Stimulated activated CD4-positive, alpha-beta T cell treated with anti-CD3 and anti-CD28 coated beads, Interleukin-15, amount 100 ng/mL, for 48 hours (primary cell): Measurements from ENCODE around the gene LRTM2.
"Not testable (repeated sequence)": the region's sequence is repeated elsewhere in the genome, so short reads cannot be mapped to it uniquely, and the experiment has no call there.

Experiments used
- DNase-seq, 2 donors: peaks; one replicate each; pipeline ENCODE4 v3.0.0-alpha.2; 2020; ENCODE audit warnings: low read depth in 2 of 2

The LRTM2 gene

DNA sequence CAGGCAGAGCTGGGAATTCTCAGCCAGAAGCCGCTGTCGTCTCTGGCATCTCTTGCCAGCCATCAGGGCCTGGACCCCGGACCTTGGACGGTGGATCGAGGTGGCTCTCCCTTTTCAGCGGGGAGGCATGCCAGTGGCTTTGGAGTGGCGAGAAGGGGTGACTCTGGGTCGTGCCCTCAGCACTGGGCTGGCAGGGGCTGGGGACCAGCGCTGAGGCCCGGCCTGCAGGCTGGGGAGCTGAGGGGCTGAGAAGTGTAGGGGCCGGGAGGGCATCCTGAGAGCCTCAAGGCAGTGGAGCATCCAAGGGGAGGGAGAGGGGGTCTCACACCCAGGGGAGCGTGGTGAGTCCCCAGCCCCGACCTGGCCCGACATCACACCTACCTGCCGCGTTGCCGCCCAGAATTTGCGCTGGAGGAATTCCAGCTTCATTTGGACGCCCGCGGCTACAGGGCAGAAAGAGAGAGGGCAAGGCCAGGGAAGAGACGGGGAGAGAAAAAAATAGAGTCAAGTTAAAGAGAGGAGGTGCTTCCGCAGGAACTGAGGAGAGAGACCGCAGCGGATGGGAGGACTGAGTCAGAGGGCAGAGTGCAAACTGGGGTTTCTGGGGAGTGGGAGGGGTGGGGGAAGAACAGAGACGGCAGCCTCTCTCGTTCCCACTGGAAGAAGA, 9.0 kb upstream of the LRTM2 start:
- no peak for DNase-seq

DNA sequence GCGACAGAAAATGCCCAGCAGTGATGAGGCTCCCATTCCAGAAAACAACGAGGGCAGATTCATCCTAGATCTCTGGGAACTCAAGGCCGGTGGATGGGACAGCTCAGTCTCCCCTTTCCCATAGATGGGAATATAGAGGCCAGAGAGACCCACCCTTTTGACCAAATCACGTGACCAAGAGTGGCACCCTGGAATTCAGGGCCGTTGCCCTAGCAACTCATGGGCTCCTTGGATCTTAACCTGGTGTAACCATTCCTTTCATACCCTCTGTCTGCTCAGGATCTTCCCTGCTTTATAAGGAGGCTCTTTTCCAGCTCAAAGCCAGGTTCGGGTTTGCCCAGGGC, 8.4 kb upstream of the LRTM2 start:
- no peak for DNase-seq

- DNase-seq = no peak
Observed at GRCh38 chr12:1812650-1813302, 7.6 kb upstream of the LRTM2 start.

- no peak for DNase-seq
Observed at GRCh38 chr12:1814266-1814665, 6.1 kb upstream of the LRTM2 start.

- DNase-seq = no peak
Observed at GRCh38 chr12:1815108-1815507, 5.3 kb upstream of the LRTM2 start.

DNA sequence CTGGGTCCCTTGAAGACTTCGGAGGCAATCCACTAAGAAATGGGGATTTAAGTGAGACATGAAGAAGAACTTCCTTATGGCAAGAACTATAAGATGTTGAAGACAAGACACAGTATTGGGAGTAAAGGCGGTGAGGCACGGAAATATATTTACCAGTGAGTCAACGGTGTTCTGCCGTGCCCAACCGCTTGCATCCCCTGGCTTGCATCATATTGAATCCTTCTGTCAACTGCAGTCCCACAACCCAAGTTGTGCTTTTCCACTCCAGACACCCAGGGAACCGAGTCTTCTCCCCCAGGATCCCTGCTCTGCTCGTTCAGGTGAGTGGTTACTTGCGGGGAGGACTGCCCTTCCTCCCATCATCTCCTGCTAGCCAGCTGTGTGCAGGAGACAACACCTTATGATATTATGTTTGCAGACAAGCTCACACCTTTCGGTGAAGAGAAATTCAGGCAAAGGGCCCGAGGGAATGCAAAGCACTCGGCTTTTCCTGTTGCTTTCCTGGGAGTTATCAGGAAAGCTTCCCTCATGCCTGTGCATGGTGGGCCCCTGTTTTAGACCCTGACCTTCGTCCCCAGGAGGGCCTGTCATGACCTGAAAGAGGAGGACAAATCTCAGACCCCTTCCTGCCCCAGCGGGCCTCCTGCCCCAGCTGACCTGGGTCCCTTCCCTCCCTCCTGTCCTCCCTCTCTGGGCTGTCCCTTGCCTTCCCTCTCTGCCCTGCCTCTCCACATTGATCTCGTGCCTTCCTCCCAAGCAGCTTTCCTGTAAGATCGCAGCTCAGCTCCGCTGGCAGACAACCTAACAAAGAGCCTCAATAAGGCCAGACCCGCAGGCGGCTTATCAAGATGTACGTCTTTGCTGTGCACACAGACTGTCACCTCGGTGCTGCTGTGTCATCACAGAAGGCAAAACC, 4.3 kb upstream of the LRTM2 start:
- DNase-seq = no peak

GRCh38 chr12:1816730-1817348, 3.5 kb upstream of the LRTM2 start:
- no peak for DNase-seq

- not testable (repeated sequence) for DNase-seq
Observed at GRCh38 chr12:1817928-1818327, 2.4 kb upstream of the LRTM2 start.

DNA sequence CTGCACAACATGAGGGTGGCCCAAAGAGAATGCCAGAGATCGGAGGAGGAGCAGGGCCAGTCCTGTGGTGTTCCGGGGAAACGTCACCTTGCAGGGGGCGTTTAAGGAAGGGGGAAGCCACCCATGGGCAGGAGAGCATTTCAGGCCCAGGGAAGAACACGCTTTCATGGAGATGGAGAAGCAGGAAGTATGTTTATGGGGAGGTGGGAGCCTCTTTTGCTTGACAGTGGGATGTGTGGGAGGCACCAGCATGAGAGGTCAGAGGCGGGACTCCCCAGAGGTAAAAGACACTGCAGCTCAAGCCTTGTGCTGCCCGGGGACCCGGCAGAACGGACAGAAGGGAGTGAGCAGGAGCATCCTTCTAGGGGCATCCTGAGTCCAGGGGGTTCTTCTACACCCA, 1.3 kb upstream of the LRTM2 start:
- no peak for DNase-seq

DNA sequence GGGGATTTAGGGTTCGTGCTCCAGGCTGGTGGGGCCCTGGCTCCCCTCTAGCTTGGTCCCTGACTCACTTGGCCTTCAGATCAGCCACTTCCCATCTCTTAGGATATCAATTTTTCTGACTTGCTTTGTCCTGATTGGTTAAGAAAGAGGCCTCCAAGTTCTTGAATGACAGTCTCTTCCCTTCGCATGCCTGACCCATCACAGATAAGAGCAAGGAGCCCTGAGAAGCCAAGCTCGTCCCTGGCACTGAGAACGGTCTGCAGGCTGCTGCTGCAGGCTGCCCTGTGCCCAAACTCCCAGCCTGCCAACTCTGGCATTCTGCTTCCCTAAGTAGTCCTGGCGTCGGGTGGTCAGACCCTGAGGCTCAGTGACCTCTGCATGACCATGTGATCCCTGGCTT, 794 bp upstream of the LRTM2 start:
- no peak for DNase-seq

DNA sequence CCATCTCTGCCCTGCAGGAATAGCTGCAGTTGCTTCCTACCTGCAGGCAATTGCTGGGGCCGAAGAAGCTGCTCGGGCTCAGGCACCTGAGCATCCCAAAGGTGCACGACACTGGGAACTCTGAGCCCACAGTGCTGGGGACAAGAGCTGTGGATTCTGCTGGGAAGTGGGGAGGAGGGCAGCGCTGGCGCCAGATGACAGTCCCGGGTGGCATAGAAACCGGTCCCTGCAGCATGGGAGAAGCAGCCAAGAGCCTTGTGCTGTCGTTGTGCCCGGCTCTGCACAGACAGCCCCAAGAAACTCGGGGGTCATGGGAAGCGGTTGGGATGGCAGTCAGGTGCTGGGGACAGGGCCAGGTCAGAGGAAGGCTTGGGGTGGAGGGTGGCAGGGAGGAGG, 529 bp downstream of the LRTM2 start:
- no peak for DNase-seq

GRCh38 chr12:1821805-1822204, 1.4 kb downstream of the LRTM2 start:
- DNase-seq = no peak

- DNase-seq = no peak
Observed at GRCh38 chr12:1822699-1823098, 2.3 kb downstream of the LRTM2 start.

DNA sequence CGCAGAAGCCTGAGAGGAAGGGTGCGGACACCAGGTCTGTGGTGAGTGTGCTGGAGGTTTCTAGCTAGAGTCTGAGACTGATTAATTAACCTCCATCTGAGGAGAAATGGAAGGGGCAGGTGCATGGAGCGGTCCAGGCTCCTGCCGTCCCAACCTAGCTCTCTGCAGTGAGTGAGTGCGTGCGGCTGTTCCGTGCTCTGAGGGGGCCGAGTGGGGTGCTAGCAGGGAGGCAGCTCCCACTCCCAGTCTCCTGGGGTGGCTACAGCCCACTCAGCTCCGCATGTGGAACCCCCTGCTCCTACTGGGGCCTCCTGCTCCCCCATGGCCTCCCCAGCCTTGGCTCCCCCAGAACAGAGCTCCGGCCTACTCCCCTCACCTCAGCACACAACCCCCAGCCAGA, 2.9 kb downstream of the LRTM2 start:
- DNase-seq = no peak

DNA sequence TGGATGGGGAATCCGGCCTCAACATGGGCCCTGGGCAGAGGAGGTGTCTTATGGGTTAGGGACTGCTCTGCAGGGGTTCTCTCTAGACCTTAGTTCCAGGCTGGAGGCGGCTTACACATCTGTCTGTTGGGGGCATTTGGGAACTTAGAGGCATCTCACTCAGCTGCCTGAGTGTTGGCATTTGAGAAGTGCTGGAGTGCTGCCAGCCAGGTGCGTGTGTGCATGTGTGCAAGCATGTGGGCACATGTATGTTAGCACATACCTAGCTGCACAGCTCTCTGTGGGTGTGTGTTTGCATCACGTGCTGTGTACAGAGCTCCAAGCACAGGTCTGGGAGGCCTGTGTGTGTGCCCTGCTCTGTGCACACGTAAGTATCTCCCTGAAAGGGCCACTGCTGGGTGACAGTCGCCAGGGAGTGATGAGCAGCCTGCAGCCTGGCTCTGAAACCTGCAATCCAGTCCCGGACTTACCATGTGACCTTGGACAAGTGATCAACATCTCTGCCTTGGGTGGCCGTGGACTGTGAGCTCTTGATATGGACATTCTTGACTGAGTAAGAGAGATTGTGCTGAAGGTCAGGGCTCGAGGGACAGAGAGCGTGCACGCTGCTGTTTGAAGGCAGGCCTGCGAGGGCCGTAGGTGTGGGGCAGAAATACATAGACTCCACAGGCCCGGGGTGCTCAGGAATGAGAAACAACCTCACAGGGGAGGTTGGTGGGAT, 5.2 kb downstream of the LRTM2 start:
- DNase-seq = no peak

- no peak for DNase-seq
Observed at GRCh38 chr12:1826401-1826800, 6.0 kb downstream of the LRTM2 start.

DNA sequence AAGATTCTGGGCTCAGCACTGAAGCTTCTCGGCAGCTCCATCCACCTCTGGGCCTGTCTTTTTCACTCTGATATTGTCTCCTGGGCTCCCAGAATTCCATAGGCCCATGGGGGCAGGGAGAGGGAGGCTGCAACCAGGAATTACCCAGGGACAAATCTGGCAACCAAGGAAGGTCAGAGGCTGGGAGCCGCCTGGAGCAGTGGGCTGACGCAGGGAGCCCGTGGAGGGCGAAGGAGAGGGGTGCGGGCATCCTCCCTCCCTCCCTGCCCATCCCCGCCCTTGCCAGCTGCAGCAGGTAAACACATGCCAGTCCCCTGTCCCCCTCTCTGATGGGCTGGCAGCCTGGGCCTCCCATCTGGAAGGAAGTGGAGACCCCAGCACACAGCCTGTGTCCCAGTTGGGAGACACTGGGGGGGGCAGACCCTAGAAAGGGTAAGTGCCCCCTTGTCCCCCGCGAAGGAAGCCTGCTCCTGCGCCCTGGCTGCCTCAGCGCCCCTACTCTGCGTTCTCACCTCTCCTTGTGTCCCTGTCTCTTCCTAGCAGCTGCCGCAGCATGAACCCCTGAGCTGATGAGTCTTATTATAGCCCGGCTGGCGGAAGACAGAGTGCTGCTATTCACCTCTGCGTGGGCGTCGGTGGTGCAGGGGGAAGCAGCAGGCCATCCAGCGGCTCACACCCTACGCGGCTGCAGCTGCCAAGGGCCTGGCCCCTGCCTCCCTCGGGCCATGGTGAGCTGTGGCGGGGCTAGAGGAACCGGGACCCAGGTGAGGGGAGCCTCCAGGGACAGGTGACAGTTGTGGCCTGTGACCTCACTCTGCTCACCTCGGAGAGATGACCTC, 6.7 kb downstream of the LRTM2 start:
- DNase-seq = no peak

DNA sequence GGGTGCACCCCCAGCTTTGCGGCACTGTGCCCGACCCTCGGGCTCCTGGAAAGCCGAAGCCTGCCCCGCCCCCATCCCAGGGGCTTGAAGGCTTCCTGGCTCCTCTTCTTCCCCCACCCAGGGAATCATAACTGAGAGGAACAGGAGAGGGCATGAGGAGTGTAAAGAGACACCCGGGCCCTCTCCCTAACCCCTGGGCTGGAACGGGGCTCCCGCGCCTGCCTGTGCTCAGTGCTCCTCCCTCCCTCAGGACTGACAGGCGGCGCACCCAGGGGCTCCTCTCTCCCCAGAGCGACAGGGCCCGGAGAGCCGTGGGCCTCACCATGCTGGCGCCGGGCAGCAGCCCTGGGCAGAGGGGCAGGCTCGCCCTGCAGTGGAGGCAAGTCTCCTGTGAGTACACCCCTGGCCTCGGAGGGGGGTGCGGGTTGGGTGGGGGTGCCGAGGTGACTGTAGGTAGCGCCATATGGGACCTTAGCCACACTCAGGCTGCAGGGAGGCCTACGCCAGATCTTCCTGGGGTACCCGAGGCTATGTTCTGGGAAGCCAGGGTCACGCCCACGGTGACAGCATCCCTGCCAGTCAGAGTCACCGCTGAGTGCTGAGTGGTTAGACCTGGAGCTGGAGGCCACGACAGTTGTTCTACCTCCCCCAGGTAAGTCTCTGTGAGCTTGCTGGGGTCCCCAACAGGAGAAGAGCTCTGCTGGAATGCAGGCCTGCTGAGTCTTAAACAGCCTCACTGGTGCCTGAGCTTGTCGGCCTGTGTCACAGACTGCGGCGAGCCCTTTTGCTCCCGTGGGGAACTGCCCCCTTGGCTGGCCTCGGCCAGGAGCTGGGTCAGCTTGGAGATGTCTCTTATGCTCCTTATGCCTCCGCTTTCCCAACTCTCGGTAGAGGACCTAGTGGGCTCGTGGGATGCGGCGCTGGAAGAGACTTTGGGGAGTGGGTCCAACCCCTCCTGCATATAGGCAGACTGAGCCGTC, 7.8 kb downstream of the LRTM2 start:
- no peak for DNase-seq

DNA sequence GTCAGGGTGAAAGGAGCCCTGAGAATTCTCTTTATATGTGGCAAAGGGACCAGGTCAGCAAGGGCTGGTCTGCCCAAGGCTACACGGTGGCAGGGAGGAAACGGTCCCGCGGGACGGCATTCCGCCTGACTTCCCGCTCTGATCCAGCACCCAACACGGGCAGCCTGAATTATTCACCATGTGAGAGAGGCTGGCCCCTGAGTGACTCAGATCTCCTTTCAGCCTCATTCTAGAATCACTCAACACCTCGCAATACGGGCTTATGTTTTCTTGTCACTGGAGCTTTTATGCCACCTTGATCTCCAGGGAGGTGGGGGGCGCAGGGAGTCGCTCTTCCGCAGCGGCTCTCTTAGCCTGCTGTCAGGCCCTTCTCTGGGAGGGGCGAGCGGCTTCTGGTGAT, 8.5 kb downstream of the LRTM2 start:
- no peak for DNase-seq
